Body of pancreas (tissue), 4 donors: ENCODE measurements around the gene CES3.

Source experiments
- POLR2A ChIP-seq, 3 donors: fragments of 450-650 bp; IDR thresholded peaks; one replicate each; pipeline ENCODE4 v1.6.1; 2016; ENCODE audit warnings: antibody characterized with exemption in 3 of 3, mild to moderate bottlenecking in 2 of 3
- TF ChIP-seq, protein P1 (sequence below), 7 experiments: fragments of 450-650 bp in 4 of 7; fragments of 200-600 bp in 3 of 7; sonication (generic) in 3 of 7; IDR thresholded peaks; one replicate each; pipeline ENCODE4 v1.5.1; 2016 to 2019; ENCODE audit warnings: antibody characterized with exemption in 7 of 7

DNA sequence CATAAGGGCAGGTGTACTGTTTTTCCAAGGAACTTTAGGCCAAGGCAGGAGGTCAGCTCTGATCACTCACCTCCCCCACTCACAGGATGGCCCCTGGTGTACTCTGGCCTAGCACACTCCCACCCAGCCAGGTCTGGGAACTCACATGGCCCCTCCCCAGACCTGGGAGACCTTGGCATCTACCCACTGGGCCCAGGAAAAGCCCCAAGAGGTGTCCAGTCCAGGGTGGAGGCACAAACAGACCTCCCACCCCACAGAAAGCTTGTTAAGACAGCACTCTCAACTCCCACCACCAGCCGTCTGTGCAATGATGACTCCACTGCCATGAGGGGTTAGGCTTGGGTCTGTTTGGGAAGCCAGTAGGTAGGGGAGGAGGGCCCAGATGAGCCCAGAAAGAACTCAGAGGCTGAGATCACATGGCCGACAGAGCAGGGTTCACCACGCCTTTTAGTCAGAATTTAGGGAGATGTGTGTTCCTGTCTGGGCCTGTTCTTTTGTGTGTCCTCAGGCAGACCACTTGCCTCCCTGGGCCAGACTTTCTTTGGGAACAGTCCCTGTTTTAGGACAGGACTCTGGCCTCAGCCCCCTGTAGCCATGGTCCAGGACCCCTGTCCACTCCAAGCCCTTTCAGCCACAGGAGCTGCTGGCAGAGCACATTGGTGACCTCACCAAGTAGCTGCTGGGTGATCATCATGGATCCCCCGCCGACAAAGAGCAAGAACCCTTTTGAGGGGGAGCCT, 55.8 kb downstream of the CES3 start:
- TF ChIP-seq, protein P1, sequence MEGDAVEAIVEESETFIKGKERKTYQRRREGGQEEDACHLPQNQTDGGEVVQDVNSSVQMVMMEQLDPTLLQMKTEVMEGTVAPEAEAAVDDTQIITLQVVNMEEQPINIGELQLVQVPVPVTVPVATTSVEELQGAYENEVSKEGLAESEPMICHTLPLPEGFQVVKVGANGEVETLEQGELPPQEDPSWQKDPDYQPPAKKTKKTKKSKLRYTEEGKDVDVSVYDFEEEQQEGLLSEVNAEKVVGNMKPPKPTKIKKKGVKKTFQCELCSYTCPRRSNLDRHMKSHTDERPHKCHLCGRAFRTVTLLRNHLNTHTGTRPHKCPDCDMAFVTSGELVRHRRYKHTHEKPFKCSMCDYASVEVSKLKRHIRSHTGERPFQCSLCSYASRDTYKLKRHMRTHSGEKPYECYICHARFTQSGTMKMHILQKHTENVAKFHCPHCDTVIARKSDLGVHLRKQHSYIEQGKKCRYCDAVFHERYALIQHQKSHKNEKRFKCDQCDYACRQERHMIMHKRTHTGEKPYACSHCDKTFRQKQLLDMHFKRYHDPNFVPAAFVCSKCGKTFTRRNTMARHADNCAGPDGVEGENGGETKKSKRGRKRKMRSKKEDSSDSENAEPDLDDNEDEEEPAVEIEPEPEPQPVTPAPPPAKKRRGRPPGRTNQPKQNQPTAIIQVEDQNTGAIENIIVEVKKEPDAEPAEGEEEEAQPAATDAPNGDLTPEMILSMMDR (IDR thresholded peaks at IDR 0.05) = no peak
- no peak for TF ChIP-seq POLR2A (IDR thresholded peaks at IDR 0.05)
